ES-I3 (cell line): Measurements from ENCODE around the gene TMEM255A.

Experiments
- H3K36me3 ChIP-seq: 2 replicates; pipeline ENCODE4 v1.6.1; 2013; ENCODE audit warnings: mild to moderate bottlenecking, low read length, control low read depth, moderate library complexity; ENCODE audit not compliant: insufficient read depth
- H3K4me1 ChIP-seq: 2 replicates; pipeline ENCODE4 v1.6.1; 2013; ENCODE audit warnings: mild to moderate bottlenecking, control low read depth, low read length; ENCODE audit not compliant: insufficient read depth
- H3K9ac ChIP-seq: 2 replicates; pipeline ENCODE4 v1.6.1; 2013; ENCODE audit warnings: low read depth, mild to moderate bottlenecking, low read length, moderate library complexity
- H3K9me3 ChIP-seq: 2 replicates; pipeline ENCODE4 v1.6.1; 2013; ENCODE audit warnings: mild to moderate bottlenecking, low read length, moderate library complexity; ENCODE audit not compliant: control insufficient read depth, insufficient read depth

Gene TMEM255A

DNA sequence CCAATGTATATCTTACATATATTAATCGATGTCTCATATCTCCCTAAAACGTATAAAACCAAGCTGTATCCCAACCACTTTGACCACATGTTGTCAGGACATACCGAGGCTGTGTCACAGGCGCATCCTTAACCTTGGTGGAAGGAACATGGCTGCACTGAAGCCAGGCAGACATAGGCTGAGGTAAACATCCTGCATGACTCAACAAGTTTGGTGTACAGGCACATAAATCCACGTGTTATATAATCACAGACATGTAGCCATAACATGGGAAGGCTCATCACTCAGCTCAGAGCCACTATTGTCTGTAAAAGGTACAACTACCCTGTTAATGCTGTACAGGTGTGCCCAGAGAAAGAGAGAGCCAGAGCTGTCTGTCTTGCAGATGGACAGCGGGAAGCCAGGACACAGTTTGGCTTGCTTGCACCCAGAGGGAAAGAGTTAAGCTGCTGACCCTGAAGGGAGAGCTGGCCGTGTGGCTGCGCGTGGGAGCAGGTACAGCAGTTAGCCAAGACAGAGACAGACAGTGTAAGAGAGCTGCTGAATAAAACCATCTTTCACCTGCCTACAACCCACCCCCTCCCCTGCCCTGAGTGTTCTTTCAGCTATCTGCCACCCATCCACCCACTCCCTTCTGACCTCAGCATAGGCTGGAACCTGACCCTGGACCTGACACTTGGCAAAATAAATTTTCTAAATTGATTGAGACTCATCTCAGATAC, 82.9 kb downstream of the TMEM255A start:
- Histone ChIP-seq H3K9ac (no peak overlapping the region), H3K4me1 (no peaks in the 10 kb centered on the region), H3K36me3 (no peaks in the 10 kb centered on the region)

DNA sequence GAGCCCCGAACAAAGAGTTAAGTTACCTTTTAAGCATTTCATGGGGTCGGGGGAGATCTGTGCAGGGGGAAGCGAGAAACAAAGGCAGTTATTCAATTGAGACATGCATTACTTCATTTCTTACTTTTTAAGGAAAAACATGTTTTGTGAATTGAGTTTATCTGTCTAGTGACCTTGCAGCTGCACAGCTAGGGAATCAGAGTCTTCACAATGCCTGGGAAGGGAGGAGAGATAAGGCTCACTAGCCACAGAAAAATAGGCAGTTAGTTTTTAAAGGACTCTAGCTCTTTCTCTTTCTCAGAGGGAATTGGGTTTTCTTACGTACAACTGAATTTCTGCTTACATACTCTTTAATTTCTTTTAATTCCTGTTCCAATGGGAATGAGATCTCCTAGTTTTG, 86.9 kb downstream of the TMEM255A start:
- Histone ChIP-seq H3K36me3 (no peaks in the 10 kb centered on the region), H3K4me1 (no peaks in the 10 kb centered on the region), H3K9ac (no peak overlapping the region), H3K9me3 (no peaks in the 10 kb centered on the region)

More for the DNA sequence above, 82.9 kb downstream of the TMEM255A start:
- H3K9me3 ChIP-seq, result no peaks in the 10 kb centered on the region; the same call in 1 of the 2 replicates

- no peak overlapping the region for H3K9ac ChIP-seq
- no peaks in the 10 kb centered on the region for H3K9me3 ChIP-seq
- no peaks in the 10 kb centered on the region for H3K4me1 ChIP-seq
- H3K36me3 ChIP-seq, result no peaks in the 10 kb centered on the region
Measured at GRCh38 chrX:120223374-120223773, 87.9 kb downstream of the TMEM255A start.

GRCh38 chrX:120213438-120214265, 97.6 kb downstream of the TMEM255A start:
- Histone ChIP-seq H3K36me3 (no peaks in the 10 kb centered on the region), H3K4me1 (no peaks in the 10 kb centered on the region), H3K9ac (no peak overlapping the region), H3K9me3 (no peaks in the 10 kb centered on the region)
